K562 treated with DMSO at 1 percent for 24 hours (cell line): ENCODE data around the gene NAA80. TPM values are rescaled to one million over a fixed set of nuclear protein-coding genes. Genes with fewer than 3 reads are reported as not detected.

Source experiments
- total RNA-seq: library from RNA; unstranded; fragments of 300-600 nt; gene quantifications from 2 replicates; pipeline ENCODE4 v1.2.3, GENCODE V29; 2022; ENCODE audit warnings: low read depth; ENCODE audit not compliant: insufficient read depth

Gene NAA80
- 7.8 and 8.6 TPM in 2 replicates for total RNA-seq

GRCh38 chr3:50298836-50299637 is at the start of gene NAA80, which contains the start of gene HYAL3:
Gene NAA80, minus strand, starts transcription at chr3:50299405. Its CDS starts 1,942 bp downstream, at chr3:50297463.
Gene HYAL3, minus strand, starts transcription at chr3:50299405. Its CDS starts 3,803 bp downstream, at chr3:50295602.

GRCh38 chr3:50345586-50346234 is 46.5 kb upstream of the NAA80 start, which contains the start of gene ZMYND10:
Gene ZMYND10, minus strand, starts transcription at chr3:50345732. Its CDS starts 153 bp downstream, at chr3:50345579.

GRCh38 chr3:50340448-50341329 is 41.5 kb upstream of the NAA80 start, which contains the start of gene RASSF1:
Gene RASSF1, minus strand, starts transcription at chr3:50340836. Its CDS starts 31 bp downstream, at chr3:50340805.

GRCh38 chr3:50327943-50328691 is 28.9 kb upstream of the NAA80 start, which contains the start of gene TUSC2:
Gene TUSC2, minus strand, starts transcription at chr3:50328223. Its CDS starts 124 bp downstream, at chr3:50328099.

GRCh38 chr3:50322386-50323091 is 23.3 kb upstream of the NAA80 start, which contains the start of gene HYAL2:
Gene HYAL2, minus strand, starts transcription at chr3:50322745. Its CDS starts 2,256 bp downstream, at chr3:50320489.

GRCh38 chr3:50303013-50303815 is 4.0 kb upstream of the NAA80 start, which contains the start of gene HYAL1:
Gene HYAL1, minus strand, starts transcription at chr3:50303574. Its CDS starts 618 bp downstream, at chr3:50302956.

GRCh38 chr3:50292159-50293078 is 6.8 kb downstream of the NAA80 start, which contains the start of gene IFRD2:
Gene IFRD2, minus strand, starts transcription at chr3:50292429. Its CDS starts 155 bp downstream, at chr3:50292274.

GRCh38 chr3:50278880-50279224 is 20.4 kb downstream of the NAA80 start, which contains the start of gene LSMEM2:
Gene LSMEM2, plus strand, starts transcription at chr3:50279087. Its CDS starts 27 bp downstream, at chr3:50279114.

GRCh38 chr3:50268703-50269451 is 30.3 kb downstream of the NAA80 start, which contains the start of gene SEMA3B:
Gene SEMA3B, plus strand, starts transcription at chr3:50269147. Its CDS starts 94 bp downstream, at chr3:50269241.

Other genes starting within 250 kb of the NAA80 start
- gene RBM5, start 210.5 kb downstream of the NAA80 start, total RNA-seq = 51.5 and 56.1 TPM in 2 replicates
- 2.6 and 3.8 TPM in 2 replicates for gene SEMA3F, start 144.1 kb downstream of the NAA80 start, total RNA-seq
- gene GNAT1, start 107.8 kb downstream of the NAA80 start, total RNA-seq = not detected in 2 replicates
- gene SLC38A3, start 94.1 kb downstream of the NAA80 start, total RNA-seq = 0.20 and 0.23 TPM in 2 replicates
- 117 and 120 TPM in 2 replicates for gene GNAI2, start 63.2 kb downstream of the NAA80 start, total RNA-seq
- gene SEMA3B, start 30.3 kb downstream of the NAA80 start, total RNA-seq = 2.9 and 4.0 TPM in 2 replicates
- not detected in 2 replicates for gene LSMEM2, start 20.3 kb downstream of the NAA80 start, total RNA-seq
- gene IFRD2, start 7.0 kb downstream of the NAA80 start, total RNA-seq = 28.7 and 39.0 TPM in 2 replicates
- gene HYAL3, start within 50 bp of the NAA80 start, total RNA-seq = 7.0 and 10.0 TPM in 2 replicates
- 4.3 and 6.8 TPM in 2 replicates for gene HYAL1, start 4.2 kb upstream of the NAA80 start, total RNA-seq
- 21.1 and 27.9 TPM in 2 replicates for gene HYAL2, start 23.3 kb upstream of the NAA80 start, total RNA-seq
- gene TUSC2, start 28.8 kb upstream of the NAA80 start, total RNA-seq = 46.1 and 70.9 TPM in 2 replicates
- 51.1 and 54.0 TPM in 2 replicates for gene RASSF1, start 41.4 kb upstream of the NAA80 start, total RNA-seq
- 0.88 and 1.3 TPM in 2 replicates for gene ZMYND10, start 46.3 kb upstream of the NAA80 start, total RNA-seq
- gene NPRL2, start 51.4 kb upstream of the NAA80 start, total RNA-seq = 24.8 and 28.6 TPM in 2 replicates
- 16.0 and 16.1 TPM in 2 replicates for gene CYB561D2, start 51.5 kb upstream of the NAA80 start, total RNA-seq
- gene TMEM115, start 60.1 kb upstream of the NAA80 start, total RNA-seq = 46.7 and 47.7 TPM in 2 replicates
- 0.53 and 0.74 TPM in 2 replicates for gene CACNA2D2, start 204.2 kb upstream of the NAA80 start, total RNA-seq